ENCODE results near the gene KIF25.

- TF ChIP-seq CTCF (IDR thresholded peaks at IDR 0.05; ENCODE audit: insufficient read depth, low read length, poor library complexity, severe bottlenecking) (no peak), EZH2phosphoT487 (conservative IDR thresholded peaks at IDR 0.05; ENCODE audit: low read length) (no peak)
These were observed 30.1 kb downstream of the KIF25 start for GRCh38 chr6:168027521-168027920.

All from SU-DHL-6 (cell line).